Tibial nerve (tissue), 4 donors: Measurements from ENCODE around the gene NEU1.

Experiments used
- EP300 ChIP-seq, 2 donors: sonication (generic); formaldehyde crosslinking; IDR thresholded peaks; one replicate each; pipeline ENCODE4 v1.6.1; 2017; ENCODE audit warnings: antibody characterized with exemption in 2 of 2, mild to moderate bottlenecking in 1 of 2
- POLR2A ChIP-seq, 2 donors: fragments of 450-650 bp; IDR thresholded peaks; one replicate each; pipeline ENCODE4 v1.6.1; 2017; ENCODE audit warnings: antibody characterized with exemption in 2 of 2, mild to moderate bottlenecking in 2 of 2, moderate library complexity in 2 of 2
- TF ChIP-seq, protein P1 (sequence below), 5 experiments: fragments of 200-600 bp in 3 of 5; fragments of 450-650 bp in 2 of 5; sonication (generic) in 3 of 5; IDR thresholded peaks; one replicate each; pipeline ENCODE4 v1.5.1; 2016 to 2019; ENCODE audit warnings: antibody characterized with exemption in 5 of 5, mild to moderate bottlenecking in 3 of 5, moderate library complexity in 2 of 5

DNA sequence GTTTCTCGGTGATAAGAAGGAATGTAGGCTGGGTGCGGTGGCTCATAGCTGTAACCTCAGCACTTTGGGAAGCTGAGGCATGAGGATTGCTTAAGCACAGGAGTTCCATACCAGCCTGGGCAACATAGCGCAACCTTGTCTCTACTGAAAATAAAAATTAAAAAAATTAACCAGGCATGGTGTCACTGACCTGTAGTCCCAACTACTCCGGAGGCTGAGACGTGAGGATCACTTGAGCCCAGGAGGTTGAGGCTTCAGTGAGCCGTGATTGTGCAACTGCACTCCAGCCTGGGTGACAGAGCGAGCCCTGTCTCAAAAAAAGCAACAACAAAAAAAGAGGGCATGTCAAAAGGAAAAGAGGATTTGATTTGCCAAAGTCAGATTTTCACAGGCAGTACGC, 3.9 kb downstream of the NEU1 start:
- TF ChIP-seq, protein P1, sequence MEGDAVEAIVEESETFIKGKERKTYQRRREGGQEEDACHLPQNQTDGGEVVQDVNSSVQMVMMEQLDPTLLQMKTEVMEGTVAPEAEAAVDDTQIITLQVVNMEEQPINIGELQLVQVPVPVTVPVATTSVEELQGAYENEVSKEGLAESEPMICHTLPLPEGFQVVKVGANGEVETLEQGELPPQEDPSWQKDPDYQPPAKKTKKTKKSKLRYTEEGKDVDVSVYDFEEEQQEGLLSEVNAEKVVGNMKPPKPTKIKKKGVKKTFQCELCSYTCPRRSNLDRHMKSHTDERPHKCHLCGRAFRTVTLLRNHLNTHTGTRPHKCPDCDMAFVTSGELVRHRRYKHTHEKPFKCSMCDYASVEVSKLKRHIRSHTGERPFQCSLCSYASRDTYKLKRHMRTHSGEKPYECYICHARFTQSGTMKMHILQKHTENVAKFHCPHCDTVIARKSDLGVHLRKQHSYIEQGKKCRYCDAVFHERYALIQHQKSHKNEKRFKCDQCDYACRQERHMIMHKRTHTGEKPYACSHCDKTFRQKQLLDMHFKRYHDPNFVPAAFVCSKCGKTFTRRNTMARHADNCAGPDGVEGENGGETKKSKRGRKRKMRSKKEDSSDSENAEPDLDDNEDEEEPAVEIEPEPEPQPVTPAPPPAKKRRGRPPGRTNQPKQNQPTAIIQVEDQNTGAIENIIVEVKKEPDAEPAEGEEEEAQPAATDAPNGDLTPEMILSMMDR (IDR thresholded peaks at IDR 0.05), result no peak
- TF ChIP-seq EP300 (IDR thresholded peaks at IDR 0.05) (no peak), POLR2A (IDR thresholded peaks at IDR 0.05) (no peak)
